ENCODE data around the gene CYP39A1.

The CYP39A1 gene

GRCh38 chr6:46584586-46584985 is 68.0 kb downstream of the CYP39A1 start:
- no peak for ATAC-seq

DNA sequence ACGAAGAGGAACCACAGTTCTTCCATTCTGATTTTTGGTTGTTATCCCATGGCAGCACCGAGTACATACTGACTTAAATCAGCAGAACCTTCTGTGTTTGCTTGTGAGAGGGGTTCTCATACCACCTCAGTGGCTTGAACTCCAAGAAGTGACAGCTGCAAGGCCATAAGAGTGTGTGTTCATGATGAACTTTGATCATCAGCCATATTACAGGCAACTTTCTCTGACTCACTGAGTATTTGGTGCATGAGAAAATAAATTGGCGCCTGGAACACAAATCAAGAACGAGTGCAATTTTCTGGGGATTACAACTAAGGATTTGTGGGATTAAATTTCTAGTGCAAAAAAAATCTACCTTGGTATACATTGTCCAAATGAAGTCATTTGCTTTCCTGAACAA is 68.9 kb downstream of the CYP39A1 start:
- no peak for ATAC-seq

- no peak for ATAC-seq
These were observed 69.5 kb downstream of the CYP39A1 start for GRCh38 chr6:46583081-46583480.

DNA sequence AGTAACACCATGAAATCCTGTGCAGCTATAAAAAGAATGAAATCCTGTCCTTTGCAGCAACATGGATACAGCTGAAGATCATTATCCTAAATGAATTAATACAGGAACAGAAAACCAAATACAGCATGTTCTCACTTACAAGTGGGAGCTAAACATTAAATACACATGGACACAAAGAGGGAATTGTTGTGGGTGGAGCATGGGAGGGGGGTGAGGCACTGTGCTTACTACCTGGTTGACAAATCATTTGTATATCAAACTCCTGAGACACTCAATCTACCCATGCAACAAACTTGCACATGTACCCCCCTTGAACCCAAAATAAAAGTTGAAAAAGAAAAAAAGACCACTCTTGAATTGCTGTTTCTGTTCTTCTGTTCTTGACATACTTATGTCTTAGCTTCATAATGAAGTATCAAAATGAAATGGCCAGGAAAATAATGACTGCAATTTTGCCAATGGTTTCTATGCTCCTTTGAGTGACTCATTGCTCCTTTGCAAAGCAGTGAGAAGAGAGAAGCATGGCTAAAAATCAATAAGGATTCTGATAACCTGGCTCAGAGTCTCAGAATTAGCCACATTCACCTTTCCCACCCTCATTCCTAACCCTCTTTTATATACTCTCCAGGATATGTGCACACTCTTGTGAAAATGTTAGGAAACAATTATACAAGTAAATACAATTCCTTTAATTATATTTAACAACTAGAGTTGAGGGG is 71.0 kb downstream of the CYP39A1 start:
- ATAC-seq: no peak

- no peak for ATAC-seq
These were observed 77.1 kb downstream of the CYP39A1 start for GRCh38 chr6:46575530-46575929.

DNA sequence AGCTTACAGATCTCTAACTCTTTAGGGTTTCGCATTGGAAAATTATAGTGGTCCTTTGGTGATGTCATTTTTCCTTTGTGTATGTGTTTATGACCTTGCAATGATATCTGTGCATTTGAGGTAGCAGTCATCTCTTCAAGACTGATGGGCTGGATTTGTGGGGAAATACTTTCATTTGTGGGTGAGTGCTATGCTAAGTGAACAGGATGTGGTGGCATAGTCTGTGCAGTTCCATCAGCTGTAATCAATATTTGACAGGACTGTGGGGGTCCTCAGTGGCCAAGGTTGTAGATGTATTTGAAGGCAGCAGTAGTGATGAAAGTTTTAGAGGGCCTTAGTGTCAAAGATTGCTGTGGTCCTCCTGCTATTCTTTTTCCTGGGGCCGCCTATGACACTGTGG is 79.5 kb downstream of the CYP39A1 start:
- no peak for ATAC-seq

GRCh38 chr6:46565531-46565930 is 87.1 kb downstream of the CYP39A1 start:
- ATAC-seq: no peak

DNA sequence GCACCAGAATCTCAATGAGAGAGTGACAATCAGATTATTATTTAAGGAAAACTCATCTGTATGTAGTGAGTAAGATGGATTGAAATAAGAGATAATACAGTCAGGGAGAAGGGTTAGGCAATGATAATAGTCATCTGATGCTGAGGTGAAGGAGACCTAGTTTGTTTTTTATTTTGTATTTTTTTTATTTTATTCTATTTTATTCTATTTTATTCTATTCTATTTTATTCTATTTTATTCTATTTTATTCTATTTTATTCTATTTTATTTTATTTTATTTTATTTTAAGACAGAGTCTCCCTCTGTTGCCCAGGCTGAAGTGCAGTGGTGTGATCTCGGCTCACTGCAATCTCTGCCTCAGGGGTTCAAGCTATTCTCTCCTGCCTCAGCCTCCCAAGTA is 88.7 kb downstream of the CYP39A1 start:
- no peak for ATAC-seq

DNA sequence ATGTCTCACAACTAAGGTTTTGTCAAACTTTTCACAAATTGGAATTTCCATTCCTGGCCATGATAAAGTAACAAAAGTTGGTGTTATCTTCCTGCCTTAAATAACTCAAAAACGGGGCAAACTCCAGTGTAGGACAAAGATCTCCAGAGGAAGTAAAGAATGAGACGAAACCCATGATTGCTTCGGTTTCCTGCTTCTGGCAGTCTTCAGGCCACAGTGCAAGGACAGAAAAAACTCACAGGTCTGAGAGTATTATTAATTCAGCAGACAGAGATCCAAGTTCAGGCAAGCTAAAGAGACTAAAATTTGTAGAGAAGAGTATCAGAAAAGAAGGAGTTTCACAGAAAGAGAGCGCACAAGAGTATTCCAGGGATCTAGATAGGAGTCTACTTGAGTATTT is 96.6 kb downstream of the CYP39A1 start:
- no peak for ATAC-seq

- no peak for ATAC-seq
These were observed 97.5 kb downstream of the CYP39A1 start for GRCh38 chr6:46555129-46555528.

GRCh38 chr6:46549155-46549554 is 103.5 kb downstream of the CYP39A1 start:
- no peak for ATAC-seq

DNA sequence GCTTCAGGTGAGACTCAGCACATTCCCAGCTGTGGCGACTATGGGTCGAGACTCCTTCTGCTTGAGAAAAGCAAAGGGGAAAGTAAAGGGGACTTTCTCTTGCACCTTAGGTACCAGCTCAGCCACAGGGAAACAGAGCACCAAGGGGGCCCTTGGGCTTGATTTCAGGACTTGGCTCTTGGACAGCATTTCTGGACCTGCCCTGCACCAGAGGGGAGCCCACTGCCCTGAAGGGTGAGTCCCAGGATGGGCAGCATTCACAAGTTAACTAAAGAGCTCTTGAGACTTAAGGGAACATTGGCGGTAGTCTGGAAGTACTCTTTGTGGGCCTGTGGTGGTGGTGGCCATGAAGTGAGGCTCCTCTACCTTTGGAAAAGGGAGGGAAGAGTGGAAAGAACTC is 111.1 kb downstream of the CYP39A1 start:
- no peak for ATAC-seq

DNA sequence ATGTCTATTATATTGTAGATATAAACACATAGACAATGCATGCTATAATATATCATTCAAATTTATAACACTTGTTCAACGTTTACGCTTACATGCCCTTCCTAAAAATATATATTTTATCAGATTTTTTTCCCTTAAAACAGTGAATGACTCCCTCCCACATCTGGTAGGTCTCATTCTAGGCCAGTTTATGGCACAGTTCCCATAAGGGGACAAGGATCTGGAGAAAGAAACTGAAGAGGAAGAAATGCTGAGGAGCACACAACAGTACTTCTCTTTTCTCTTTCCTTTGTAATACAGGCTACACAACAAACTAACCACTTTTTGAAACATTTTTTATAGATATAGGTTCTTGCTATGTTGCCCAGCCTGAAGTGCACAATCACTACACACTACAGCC is 112.8 kb downstream of the CYP39A1 start:
- no peak for ATAC-seq

DNA sequence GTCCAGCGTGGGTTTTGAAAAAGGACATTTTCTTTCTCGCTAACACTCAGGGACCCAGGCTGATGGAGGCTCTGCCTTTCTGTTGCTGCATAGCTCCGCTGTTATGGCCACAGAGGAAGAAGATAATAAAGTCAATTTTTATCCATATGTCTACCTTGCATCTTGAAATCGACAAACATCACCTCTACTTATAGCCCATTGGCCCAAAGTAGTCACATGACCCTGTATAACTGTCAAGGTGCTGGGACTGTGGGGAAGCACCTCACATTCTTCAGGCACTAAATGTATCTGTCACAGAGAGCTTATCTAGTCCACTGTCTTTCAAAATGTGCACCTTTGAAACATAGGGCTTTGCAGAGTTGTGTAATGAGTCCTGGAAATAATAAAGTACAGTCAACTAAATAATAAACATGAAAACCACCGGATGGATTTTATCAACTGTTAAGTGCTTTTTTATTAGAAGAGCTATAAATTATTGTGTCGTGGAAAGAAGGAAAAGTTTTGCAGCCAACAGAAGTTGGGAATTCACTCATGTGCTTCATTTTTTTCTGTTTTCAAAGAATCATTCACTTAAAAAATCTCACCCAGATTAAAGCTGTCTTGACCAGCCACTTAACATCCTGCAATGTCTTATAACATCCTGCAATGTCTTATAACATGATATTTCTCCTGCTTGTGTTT is 113.7 kb downstream of the CYP39A1 start:
- ATAC-seq: no peak

- ATAC-seq: no peak
These were observed 121.7 kb downstream of the CYP39A1 start for GRCh38 chr6:46530896-46531295.

DNA sequence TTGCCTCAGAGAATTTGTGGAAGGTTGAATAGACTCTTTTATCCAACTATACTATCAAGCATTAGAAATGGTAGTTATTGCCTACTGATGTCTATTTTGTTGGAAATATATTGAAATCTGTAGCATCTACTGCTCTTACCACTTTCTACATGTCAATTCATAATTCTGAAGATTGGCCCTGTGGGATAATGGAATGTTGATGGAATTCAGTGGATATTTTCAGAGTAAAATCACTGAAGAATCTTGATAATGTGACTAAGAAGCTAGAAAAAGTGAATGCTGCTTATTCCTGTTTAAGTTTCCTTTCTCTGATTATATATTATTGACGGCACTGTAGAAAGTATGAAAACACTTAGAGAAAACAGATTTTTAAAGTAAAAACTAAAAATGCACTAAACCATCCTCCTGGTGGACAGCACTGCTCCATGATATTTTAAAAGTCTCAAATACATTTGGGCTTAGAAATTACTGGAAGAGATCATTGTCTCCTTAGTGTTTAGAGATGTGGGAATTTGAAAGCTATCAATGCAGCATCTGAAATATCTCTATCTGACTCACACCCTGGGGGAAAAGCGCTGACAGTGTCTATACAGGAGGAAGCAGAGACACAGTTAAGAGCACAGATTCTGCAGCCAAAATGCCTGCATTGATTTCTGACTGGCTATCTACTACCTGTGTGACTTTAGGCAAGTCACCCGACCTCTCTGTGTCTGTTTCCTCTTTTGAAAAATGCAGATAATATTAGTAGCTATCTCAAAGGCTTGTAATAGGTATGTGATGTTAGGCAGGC is 123.5 kb downstream of the CYP39A1 start:
- no peak for ATAC-seq

DNA sequence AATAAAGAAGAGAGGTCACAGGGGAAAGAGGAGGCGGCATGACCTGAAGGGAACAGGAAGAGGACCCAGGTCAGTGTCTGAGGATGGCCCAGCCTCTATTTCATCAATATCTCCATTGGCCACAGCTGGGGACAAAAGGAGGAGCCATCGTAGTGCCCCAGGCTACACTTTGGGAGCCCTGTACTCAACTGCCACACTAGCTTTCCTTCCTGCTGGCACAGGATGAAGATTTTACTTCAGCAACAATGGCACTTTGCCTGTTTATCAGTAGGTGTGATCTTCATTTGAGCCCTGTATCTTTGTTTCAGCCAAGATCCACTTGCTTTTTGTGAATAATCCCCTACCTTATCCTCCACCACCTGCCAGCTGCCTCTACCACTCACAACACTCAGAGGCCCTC is 126.0 kb downstream of the CYP39A1 start:
- ATAC-seq: no peak

DNA sequence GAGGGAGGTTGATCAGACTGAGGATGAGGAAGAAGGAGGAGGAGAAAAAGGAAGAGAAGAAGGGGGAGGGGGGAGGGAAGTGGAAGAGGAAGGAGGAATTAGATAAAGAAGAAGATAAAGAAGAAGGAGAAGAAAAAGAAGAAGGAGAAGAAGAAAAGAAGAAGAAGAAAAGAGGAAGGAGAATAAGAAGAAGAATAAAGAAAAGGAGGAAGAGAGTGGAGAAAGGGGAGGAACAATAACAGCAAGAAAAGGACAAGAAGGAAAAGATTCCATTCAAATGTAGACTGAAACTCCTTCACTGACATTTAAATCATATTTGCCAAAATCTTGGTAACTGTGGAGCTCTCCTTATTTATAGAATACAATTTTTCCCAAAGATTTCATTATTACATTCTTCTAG is 127.0 kb downstream of the CYP39A1 start:
- ATAC-seq: no peak

DNA sequence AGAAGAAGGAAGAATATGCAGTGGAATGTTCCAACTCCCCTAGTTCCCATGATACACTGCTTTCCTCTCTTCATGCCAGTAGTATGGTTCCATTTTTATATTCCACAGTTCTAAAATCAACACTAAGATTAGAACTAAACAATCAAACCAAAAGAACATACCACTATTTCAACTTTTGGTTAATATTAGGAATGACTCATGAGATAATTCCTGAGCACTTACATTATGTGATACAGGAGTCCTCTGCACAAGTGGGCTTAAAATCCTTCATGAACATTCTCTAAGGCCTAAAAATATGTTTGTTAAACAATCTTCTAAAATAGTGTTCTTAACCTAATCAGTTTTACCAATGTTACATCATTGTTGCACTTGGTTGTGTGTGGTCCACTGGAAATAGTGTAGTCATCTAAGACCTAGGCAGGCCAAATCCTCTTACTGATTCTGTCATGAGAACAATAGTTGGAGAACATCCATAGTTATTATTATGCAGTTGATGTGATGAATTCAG is 131.1 kb downstream of the CYP39A1 start:
- ATAC-seq: no peak

- no peak for ATAC-seq
These were observed 135.4 kb downstream of the CYP39A1 start for GRCh38 chr6:46517202-46517601.

DNA sequence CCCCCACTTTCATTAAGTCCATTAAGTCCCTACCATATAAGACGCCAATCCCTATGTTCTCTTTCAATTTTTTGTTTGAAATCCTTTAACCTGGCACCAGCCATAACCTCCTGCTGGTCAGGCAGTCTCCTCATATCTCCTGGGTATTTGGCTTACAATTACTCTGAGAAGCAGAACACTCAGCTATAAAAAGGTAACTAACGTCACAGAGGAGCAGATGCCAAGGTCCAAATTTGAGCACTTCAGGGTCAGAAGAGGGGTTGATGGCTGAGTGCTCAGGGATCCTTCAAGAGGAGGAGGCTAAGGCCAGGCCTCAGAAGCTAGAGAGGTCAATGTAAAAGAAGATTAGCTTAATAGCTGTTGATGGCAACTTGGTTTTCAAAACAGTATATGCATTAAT is 139.1 kb downstream of the CYP39A1 start:
- ATAC-seq: no peak

GRCh38 chr6:46511320-46511719 is 141.3 kb downstream of the CYP39A1 start:
- no peak for ATAC-seq

GRCh38 chr6:46510651-46511050 is 142.0 kb downstream of the CYP39A1 start:
- ATAC-seq: no peak
